Measurements from ENCODE around the gene SNTG2.

The SNTG2 gene

GRCh38 chr2:1186421-1186820, 235.8 kb downstream of the SNTG2 start:
- no peak overlapping the region for H3K4me3 ChIP-seq (ENCODE audit: control insufficient read depth, low read depth, low read length)
- DNase-seq (ENCODE audit: low read depth) = no peak
- TF ChIP-seq, protein P1, sequence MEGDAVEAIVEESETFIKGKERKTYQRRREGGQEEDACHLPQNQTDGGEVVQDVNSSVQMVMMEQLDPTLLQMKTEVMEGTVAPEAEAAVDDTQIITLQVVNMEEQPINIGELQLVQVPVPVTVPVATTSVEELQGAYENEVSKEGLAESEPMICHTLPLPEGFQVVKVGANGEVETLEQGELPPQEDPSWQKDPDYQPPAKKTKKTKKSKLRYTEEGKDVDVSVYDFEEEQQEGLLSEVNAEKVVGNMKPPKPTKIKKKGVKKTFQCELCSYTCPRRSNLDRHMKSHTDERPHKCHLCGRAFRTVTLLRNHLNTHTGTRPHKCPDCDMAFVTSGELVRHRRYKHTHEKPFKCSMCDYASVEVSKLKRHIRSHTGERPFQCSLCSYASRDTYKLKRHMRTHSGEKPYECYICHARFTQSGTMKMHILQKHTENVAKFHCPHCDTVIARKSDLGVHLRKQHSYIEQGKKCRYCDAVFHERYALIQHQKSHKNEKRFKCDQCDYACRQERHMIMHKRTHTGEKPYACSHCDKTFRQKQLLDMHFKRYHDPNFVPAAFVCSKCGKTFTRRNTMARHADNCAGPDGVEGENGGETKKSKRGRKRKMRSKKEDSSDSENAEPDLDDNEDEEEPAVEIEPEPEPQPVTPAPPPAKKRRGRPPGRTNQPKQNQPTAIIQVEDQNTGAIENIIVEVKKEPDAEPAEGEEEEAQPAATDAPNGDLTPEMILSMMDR (IDR thresholded peaks at IDR 0.05; ENCODE audit: control insufficient read depth, insufficient read depth, low read depth, low read length, missing control alignments) = no peak

DNA sequence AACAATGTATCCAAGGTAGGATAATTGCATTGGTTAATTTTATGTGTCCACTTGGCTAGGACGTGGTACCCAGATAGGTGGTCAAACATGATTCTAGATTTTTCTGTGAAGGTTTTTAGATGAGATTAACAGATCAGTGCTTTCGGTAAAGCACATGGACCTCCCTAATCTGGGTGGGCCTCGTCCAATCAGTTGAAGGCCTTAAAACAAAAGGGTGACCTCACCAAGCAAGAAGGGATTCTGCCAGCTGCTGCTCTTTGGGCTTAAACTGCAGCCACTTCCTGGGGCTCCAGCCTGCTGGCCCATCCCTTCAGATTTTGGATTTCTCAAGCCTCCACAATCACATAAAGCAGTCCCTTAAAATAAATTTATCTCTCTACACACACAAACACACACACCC, 236.5 kb downstream of the SNTG2 start:
- no peak for DNase-seq (ENCODE audit: low read depth)
- no peak overlapping the region for H3K4me3 ChIP-seq (ENCODE audit: control insufficient read depth, low read depth, low read length)
- TF ChIP-seq, protein P1 (IDR thresholded peaks at IDR 0.05; ENCODE audit: control insufficient read depth, insufficient read depth, low read depth, low read length, missing control alignments) = no peak

DNA sequence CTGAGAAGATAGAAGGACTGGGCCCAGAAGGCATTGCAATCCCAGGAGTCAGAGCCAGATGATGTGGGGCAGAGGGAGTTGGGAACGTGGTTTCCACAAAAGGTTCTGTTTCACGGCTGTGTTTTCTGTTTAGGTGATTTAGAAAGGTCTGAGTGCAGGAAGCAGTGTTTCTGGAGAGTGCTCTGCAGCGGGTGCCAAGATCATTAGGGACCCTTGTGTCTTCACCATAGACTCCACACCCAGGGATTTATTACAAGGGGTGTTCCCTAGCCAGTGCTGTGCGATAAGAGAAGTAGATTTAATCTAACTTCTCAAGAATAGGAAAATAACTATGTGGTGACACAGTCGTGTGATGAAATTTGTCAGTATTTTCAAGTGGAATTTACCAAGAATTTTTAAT, 241.5 kb downstream of the SNTG2 start:
- TF ChIP-seq, protein P1 (IDR thresholded peaks at IDR 0.05; ENCODE audit: control insufficient read depth, insufficient read depth, low read depth, low read length, missing control alignments) = no peak

GRCh38 chr2:1193801-1194200, 243.2 kb downstream of the SNTG2 start:
- TF ChIP-seq, protein P1 (IDR thresholded peaks at IDR 0.05; ENCODE audit: control insufficient read depth, insufficient read depth, low read depth, low read length, missing control alignments) = no peak
- no peak overlapping the region for H3K4me3 ChIP-seq (ENCODE audit: control insufficient read depth, low read depth, low read length)
- no peak for DNase-seq (ENCODE audit: low read depth)

More for the DNA sequence above, 241.5 kb downstream of the SNTG2 start:
- DNase-seq (ENCODE audit: low read depth) = no peak
- no peak overlapping the region for H3K4me3 ChIP-seq (ENCODE audit: control insufficient read depth, low read depth, low read length)

- TF ChIP-seq, protein P1 (IDR thresholded peaks at IDR 0.05; ENCODE audit: control insufficient read depth, insufficient read depth, low read depth, low read length, missing control alignments) = no peak
- DNase-seq (ENCODE audit: low read depth) = no peak
- no peak overlapping the region for H3K4me3 ChIP-seq (ENCODE audit: control insufficient read depth, low read depth, low read length)
These were observed 253.1 kb downstream of the SNTG2 start for GRCh38 chr2:1203772-1204171.

- H3K4me3 ChIP-seq (ENCODE audit: control insufficient read depth, low read depth, low read length) = no peak overlapping the region
- TF ChIP-seq, protein P1 (IDR thresholded peaks at IDR 0.05; ENCODE audit: control insufficient read depth, insufficient read depth, low read depth, low read length, missing control alignments) = no peak
- no peak for DNase-seq (ENCODE audit: low read depth)
These were observed 255.2 kb downstream of the SNTG2 start for GRCh38 chr2:1205853-1206252.

GRCh38 chr2:1207962-1208510, 257.4 kb downstream of the SNTG2 start:
- DNase-seq (ENCODE audit: low read depth) = no peak
- no peak overlapping the region for H3K4me3 ChIP-seq (ENCODE audit: control insufficient read depth, low read depth, low read length)
- TF ChIP-seq, protein P1 (IDR thresholded peaks at IDR 0.05; ENCODE audit: control insufficient read depth, insufficient read depth, low read depth, low read length, missing control alignments) = no peak

All from AG09309 (cell line).